Ascending aorta (tissue), 2 donors: ENCODE measurements around the gene GOLGA5. TPM values are rescaled to one million over a fixed set of nuclear protein-coding genes. Genes with fewer than 3 reads are reported as not detected.

Source experiments
- DNase-seq, 2 donors: peaks; one replicate each; pipeline ENCODE4 v3.0.0-alpha.2; 2019; ENCODE audit warnings: low spot score in 2 of 2
- H3K27ac ChIP-seq, 2 donors: fragments of 200-600 bp; sonication (generic); one replicate each; pipeline ENCODE4 v1.5.1; 2016 to 2017; ENCODE audit warnings: mild to moderate bottlenecking in 1 of 2
- H3K27me3 ChIP-seq: fragments of 200-600 bp; sonication (generic); one replicate; pipeline ENCODE4 v1.5.1; 2017
- H3K36me3 ChIP-seq, 2 donors: fragments of 200-600 bp; sonication (generic); one replicate each; pipeline ENCODE4 v1.5.1; 2016
- H3K4me1 ChIP-seq, 2 donors: fragments of 200-600 bp; sonication (generic); one replicate each; pipeline ENCODE4 v1.5.1; 2016 to 2017; ENCODE audit warnings: mild to moderate bottlenecking in 1 of 2
- H3K4me3 ChIP-seq, 2 donors: fragments of 200-600 bp; sonication (generic); one replicate each; pipeline ENCODE4 v1.5.1; 2016 to 2017; ENCODE audit warnings: mild to moderate bottlenecking in 1 of 2
- H3K9me3 ChIP-seq, 2 donors: fragments of 200-600 bp; sonication (generic); one replicate each; pipeline ENCODE4 v1.5.1; 2016
- intact Hi-C: fragments of 100-400 bp; cut with DNase I; formaldehyde crosslinking; loops from one replicate; pipeline ENCODE4 v1.15.1; 2023
- total RNA-seq: library from RNA; depleted of rRNA; stranded (reverse); fragments of >200 nt; gene quantifications from one replicate; pipeline ENCODE4 v1.1.0, GENCODE V29; 2016
- TF ChIP-seq, protein P1 (sequence below), 3 experiments: fragments of 200-600 bp in 2 of 3; fragments of 450-650 bp in 1 of 3; sonication (generic) in 2 of 3; IDR thresholded peaks; one replicate each; pipeline ENCODE4 v1.5.1; 2016 to 2019; ENCODE audit warnings: antibody characterized with exemption in 3 of 3, mild to moderate bottlenecking in 1 of 3, moderate library complexity in 1 of 3

The GOLGA5 gene
- total RNA-seq, 1 donor from 2014 or later = 26.3 TPM

- intact Hi-C loops = loop anchor here (1.0 to 10.0 kb wide), 4 partner anchors 46 to 1282 kb away; partner anchors contain the start of genes CPSF2, LGMN, NDUFB1 and PPP4R3A
- peaks cover 0 to 16% of the 10 kb centered on the region in 2 donors for H3K4me1 ChIP-seq
- peaks cover 3 to 9% of the 10 kb centered on the region in 2 donors for H3K9me3 ChIP-seq
- DNase-seq = no peak
- no peaks in the 10 kb centered on the region for H3K27me3 ChIP-seq
- peak overlapping the region; percentile 85 to 93 for H3K27ac ChIP-seq
- TF ChIP-seq, protein P1, sequence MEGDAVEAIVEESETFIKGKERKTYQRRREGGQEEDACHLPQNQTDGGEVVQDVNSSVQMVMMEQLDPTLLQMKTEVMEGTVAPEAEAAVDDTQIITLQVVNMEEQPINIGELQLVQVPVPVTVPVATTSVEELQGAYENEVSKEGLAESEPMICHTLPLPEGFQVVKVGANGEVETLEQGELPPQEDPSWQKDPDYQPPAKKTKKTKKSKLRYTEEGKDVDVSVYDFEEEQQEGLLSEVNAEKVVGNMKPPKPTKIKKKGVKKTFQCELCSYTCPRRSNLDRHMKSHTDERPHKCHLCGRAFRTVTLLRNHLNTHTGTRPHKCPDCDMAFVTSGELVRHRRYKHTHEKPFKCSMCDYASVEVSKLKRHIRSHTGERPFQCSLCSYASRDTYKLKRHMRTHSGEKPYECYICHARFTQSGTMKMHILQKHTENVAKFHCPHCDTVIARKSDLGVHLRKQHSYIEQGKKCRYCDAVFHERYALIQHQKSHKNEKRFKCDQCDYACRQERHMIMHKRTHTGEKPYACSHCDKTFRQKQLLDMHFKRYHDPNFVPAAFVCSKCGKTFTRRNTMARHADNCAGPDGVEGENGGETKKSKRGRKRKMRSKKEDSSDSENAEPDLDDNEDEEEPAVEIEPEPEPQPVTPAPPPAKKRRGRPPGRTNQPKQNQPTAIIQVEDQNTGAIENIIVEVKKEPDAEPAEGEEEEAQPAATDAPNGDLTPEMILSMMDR (IDR thresholded peaks at IDR 0.05) = no peak
- peak overlapping the region; percentile 80 to 98 for H3K4me3 ChIP-seq
- peaks cover 14 to 19% of the 10 kb centered on the region in 2 donors for H3K36me3 ChIP-seq
Observed at GRCh38 chr14:92794547-92794941, 439 bp downstream of the GOLGA5 start.

- peak overlapping the region; percentile 80 to 98 for H3K4me3 ChIP-seq
- intact Hi-C loops = loop anchor here (1.0 to 10.0 kb wide), 4 partner anchors 47 to 1283 kb away; partner anchors contain the start of genes CPSF2, LGMN, NDUFB1 and PPP4R3A
- peak overlapping the region; percentile 85 to 93 for H3K27ac ChIP-seq
- no peak for DNase-seq
- peaks cover 0 to 4% of the 10 kb centered on the region in 2 donors for H3K9me3 ChIP-seq
- H3K36me3 ChIP-seq = peaks cover 17 to 23% of the 10 kb centered on the region in 2 donors
- peaks cover 0 to 20% of the 10 kb centered on the region in 2 donors for H3K4me1 ChIP-seq
- TF ChIP-seq, protein P1 (IDR thresholded peaks at IDR 0.05) = no peak
- H3K27me3 ChIP-seq = no peaks in the 10 kb centered on the region
Observed at GRCh38 chr14:92794961-92795360, 856 bp downstream of the GOLGA5 start.

GRCh38 chr14:92797935-92798653 lies 4.0 kb downstream of the GOLGA5 start:
- H3K27me3 ChIP-seq = no peaks in the 10 kb centered on the region
- H3K27ac ChIP-seq = no peak overlapping the region
- TF ChIP-seq, protein P1 (IDR thresholded peaks at IDR 0.05) = no peak
- no peak overlapping the region for H3K4me3 ChIP-seq
- peaks cover 0 to 28% of the 10 kb centered on the region in 2 donors for H3K4me1 ChIP-seq
- peaks cover 18 to 28% of the 10 kb centered on the region in 2 donors for H3K36me3 ChIP-seq
- H3K9me3 ChIP-seq = no peaks in the 10 kb centered on the region
- intact Hi-C loops = loop anchor here (10.0 kb wide), 1 partner anchor 283 kb away; the partner anchor contains the start of gene RIN3
- no peak for DNase-seq

DNA sequence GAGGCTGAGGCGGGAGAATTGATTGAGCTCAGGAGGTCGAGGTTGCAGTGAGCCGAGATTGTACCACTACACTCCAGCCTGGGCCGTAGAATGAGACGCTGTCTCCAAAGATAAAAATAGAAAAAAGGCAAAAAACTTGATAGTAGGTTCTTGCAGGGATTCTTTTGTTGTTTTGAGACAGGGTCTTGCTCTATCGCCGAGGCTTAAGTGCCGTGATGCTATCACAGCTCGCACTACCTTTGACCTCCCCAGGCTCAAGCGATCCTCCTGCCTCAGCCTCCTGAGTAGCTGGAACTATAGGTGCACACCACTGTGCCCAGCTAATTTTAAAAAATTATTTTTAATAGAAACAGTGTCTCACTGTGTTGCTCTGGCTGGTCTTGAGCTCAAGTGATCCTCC lies 4.7 kb downstream of the GOLGA5 start:
- Histone ChIP-seq H3K4me3 (no peak overlapping the region), H3K36me3 (peaks cover 24 to 34% of the 10 kb centered on the region in 2 donors), H3K27me3 (no peaks in the 10 kb centered on the region), H3K27ac (no peak overlapping the region), H3K4me1 (peaks cover 0 to 23% of the 10 kb centered on the region in 2 donors), H3K9me3 (no peaks in the 10 kb centered on the region)
- TF ChIP-seq, protein P1 (IDR thresholded peaks at IDR 0.05) = no peak
- no peak for DNase-seq
- intact Hi-C loops = loop anchor here (10.0 kb wide), 1 partner anchor 284 kb away; the partner anchor contains the start of gene RIN3

DNA sequence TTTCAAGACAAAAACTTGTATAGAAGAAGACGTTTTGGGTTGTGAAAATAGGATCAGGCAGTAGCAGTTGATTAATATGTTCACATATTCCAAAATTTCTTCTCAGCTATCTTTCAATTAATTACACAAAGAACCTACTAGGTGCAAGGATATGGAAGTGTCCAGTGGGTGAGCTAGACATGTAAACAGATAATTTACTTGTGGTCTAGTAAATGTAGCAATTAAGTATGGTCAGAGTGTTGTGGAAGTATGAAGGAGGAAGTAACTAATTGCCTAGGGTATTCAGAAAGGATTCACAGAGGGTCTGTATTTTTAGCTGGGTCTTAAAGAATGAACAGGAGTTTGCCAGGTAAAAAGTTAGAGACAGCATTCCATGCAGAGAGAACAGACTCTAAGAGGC lies 5.9 kb downstream of the GOLGA5 start:
- Histone ChIP-seq H3K36me3 (peaks cover 24 to 34% of the 10 kb centered on the region in 2 donors), H3K27ac (no peak overlapping the region), H3K4me1 (peaks cover 0 to 23% of the 10 kb centered on the region in 2 donors), H3K4me3 (no peak overlapping the region), H3K9me3 (no peaks in the 10 kb centered on the region), H3K27me3 (no peaks in the 10 kb centered on the region)
- TF ChIP-seq, protein P1 (IDR thresholded peaks at IDR 0.05) = no peak
- DNase-seq = no peak
- intact Hi-C loops = no loop called here
